Osteocyte (in vitro differentiated cells): ENCODE results near the gene CLPX. TPM values are rescaled to one million over a fixed set of nuclear protein-coding genes. Genes with fewer than 3 reads are reported as not detected.

ENCODE experiments used
- DNase-seq: peaks from one replicate; pipeline ENCODE4 v3.0.0; 2021; ENCODE audit warnings: mixed read lengths; ENCODE audit not compliant: unreplicated experiment; ENCODE audit errors: extremely low spot score
- H3K27ac Mint-ChIP-seq: one replicate; pipeline ENCODE4 v1.8.0; 2021; ENCODE audit warnings: mild to moderate bottlenecking, mixed read lengths; ENCODE audit not compliant: unreplicated experiment
- H3K27me3 Mint-ChIP-seq: one replicate; pipeline ENCODE4 v1.8.0; 2021; ENCODE audit warnings: mixed read lengths; ENCODE audit not compliant: unreplicated experiment
- H3K36me3 Mint-ChIP-seq: one replicate; pipeline ENCODE4 v1.8.0; 2021; ENCODE audit warnings: mixed read lengths; ENCODE audit not compliant: unreplicated experiment
- H3K4me1 Mint-ChIP-seq: one replicate; pipeline ENCODE4 v1.8.0; 2021; ENCODE audit warnings: mixed read lengths; ENCODE audit not compliant: unreplicated experiment
- H3K4me3 Mint-ChIP-seq: one replicate; pipeline ENCODE4 v1.8.0; 2021; ENCODE audit warnings: mild to moderate bottlenecking, moderate library complexity, mixed read lengths; ENCODE audit not compliant: unreplicated experiment
- H3K9me3 Mint-ChIP-seq: one replicate; pipeline ENCODE4 v1.8.0; 2021; ENCODE audit warnings: mixed read lengths; ENCODE audit not compliant: unreplicated experiment
- CTCF ChIP-seq: fragments of 200-600 bp; sonication (generic); IDR thresholded peaks from 2 replicates; pipeline ENCODE4 v1.5.0; 2021; ENCODE audit warnings: antibody characterized with exemption, mild to moderate bottlenecking, moderate library complexity
- total RNA-seq: library from RNA; stranded (reverse); gene quantifications from 2 replicates; pipeline ENCODE4 v1.2.1, GENCODE V29; 2021

Gene CLPX
- total RNA-seq, 1 donor from 2014 or later: 62.8 TPM

- no peaks in the 10 kb centered on the region for H3K9me3 Mint-ChIP-seq
- DNase-seq: peak; percentile 86
- TF ChIP-seq CTCF: no peak
- H3K36me3 Mint-ChIP-seq: peaks cover 14% of the 10 kb centered on the region
- peaks cover 20% of the 10 kb centered on the region for H3K4me1 Mint-ChIP-seq
- peak overlapping the region; percentile 84 for H3K4me3 Mint-ChIP-seq
- H3K27ac Mint-ChIP-seq: peak overlapping the region; percentile 63
- H3K27me3 Mint-ChIP-seq: no peaks in the 10 kb centered on the region
These were observed 52.1 kb downstream of the CLPX start for GRCh38 chr15:65132878-65133547.

- peaks cover 20% of the 10 kb centered on the region for H3K4me1 Mint-ChIP-seq
- no peaks in the 10 kb centered on the region for H3K9me3 Mint-ChIP-seq
- no peaks in the 10 kb centered on the region for H3K27me3 Mint-ChIP-seq
- H3K4me3 Mint-ChIP-seq: no peak overlapping the region
- H3K36me3 Mint-ChIP-seq: peaks cover 27% of the 10 kb centered on the region
- no peak for TF ChIP-seq CTCF
- DNase-seq: no peak
- no peak overlapping the region for H3K27ac Mint-ChIP-seq
These were observed 54.2 kb downstream of the CLPX start for GRCh38 chr15:65130941-65131340.

- Mint-ChIP-seq H3K4me3 (no peak overlapping the region), H3K27ac (no peak overlapping the region), H3K4me1 (peaks cover 5% of the 10 kb centered on the region), H3K9me3 (no peaks in the 10 kb centered on the region), H3K27me3 (no peaks in the 10 kb centered on the region), H3K36me3 (peaks cover 49% of the 10 kb centered on the region)
- no peak for TF ChIP-seq CTCF
- DNase-seq: no peak
These were observed 69.6 kb downstream of the CLPX start for GRCh38 chr15:65115542-65115941.

- H3K9me3 Mint-ChIP-seq: no peaks in the 10 kb centered on the region
- no peak within 1 kb of the TSS for H3K27ac Mint-ChIP-seq
- H3K27me3 Mint-ChIP-seq: no peaks in the 10 kb centered on the region
- no peak for TF ChIP-seq CTCF
- peaks cover 49% of the 10 kb centered on the region for H3K36me3 Mint-ChIP-seq
- no peak within 1 kb of the TSS for H3K4me3 Mint-ChIP-seq
- no peak for DNase-seq
- H3K4me1 Mint-ChIP-seq: peaks cover 5% of the 10 kb centered on the region
These were observed 70.1 kb downstream of the CLPX start, which contains the start of gene UBAP1L for GRCh38 chr15:65115086-65115485. Gene UBAP1L (minus strand): TSS chr15:65115200. CDS start chr15:65106215, 8,985 bp downstream.

GRCh38 chr15:65110676-65111292, 74.4 kb downstream of the CLPX start:
- no peak for DNase-seq
- no peak for TF ChIP-seq CTCF
- Mint-ChIP-seq H3K36me3 (peaks cover 38% of the 10 kb centered on the region), H3K27ac (no peak overlapping the region), H3K9me3 (no peaks in the 10 kb centered on the region), H3K4me3 (no peak overlapping the region), H3K4me1 (peaks cover 5% of the 10 kb centered on the region), H3K27me3 (no peaks in the 10 kb centered on the region)
